ENCODE results near the gene DLGAP4. TPM values are rescaled to one million over a fixed set of nuclear protein-coding genes. Genes with fewer than 3 reads are reported as not detected.

Gene DLGAP4
- total and polyA plus RNA-seq, 9 of the 15 experiments (the other 6 are each of a cell fraction or from before 2014, with no cell fraction given) = 0.31 to 34.1 (median 4.5) TPM

DNA sequence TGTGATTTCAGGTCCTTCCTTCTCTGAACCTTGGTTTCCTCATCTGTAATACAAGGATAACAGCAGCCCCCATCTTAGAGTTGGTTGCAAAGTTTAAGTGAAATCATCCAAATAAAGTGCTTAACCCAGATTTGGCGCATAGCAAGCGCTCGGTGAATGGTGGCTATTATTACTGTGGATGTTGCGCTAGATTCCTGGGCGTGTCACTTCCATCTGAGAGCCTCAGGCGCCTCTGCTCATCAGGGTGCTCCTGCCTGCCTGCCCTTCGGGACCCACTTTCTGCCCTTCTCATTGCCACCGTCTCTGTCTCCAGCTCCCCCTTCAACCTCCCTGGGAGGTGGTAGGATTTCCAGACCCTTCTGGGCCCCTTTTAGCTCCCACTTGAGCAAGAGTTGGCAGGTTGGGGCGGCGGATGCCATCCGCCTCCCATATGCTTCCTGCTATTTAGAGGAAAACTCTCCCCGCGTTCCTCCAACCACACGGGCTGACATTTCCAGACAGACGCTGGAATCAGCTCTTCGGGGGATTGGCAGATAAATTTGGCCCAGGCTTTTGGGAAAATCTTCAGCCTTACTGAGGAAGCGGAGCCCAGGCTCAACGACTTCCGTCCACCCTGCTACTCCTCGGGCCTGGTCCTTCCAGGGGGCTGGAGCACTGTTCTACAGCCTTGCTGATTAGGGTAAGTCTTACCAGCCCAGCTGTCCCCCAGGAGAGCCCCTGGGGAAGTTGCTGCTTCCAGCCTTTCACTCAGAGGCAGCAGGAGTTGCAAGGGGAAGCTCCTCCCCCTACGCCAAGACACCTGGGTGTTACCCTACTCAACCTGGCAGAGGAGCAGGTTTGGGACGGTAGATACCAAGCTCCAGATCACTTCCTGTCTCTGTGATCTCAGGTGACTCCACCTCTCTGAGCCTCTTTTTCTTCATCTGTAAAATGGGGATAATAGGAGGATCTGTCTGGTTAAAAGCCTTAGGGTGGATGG, 71.5 kb downstream of the DLGAP4 start:
- in situ Hi-C loops (cut with MboI) (no loop called here), intact Hi-C loops (cut with micrococcal nuclease) (no loop called here)
- Histone ChIP-seq H4K20me1 (replicated peaks; ENCODE audit: control insufficient read depth, insufficient read depth, low read length) (peaks cover 6% of the 10 kb centered on the region; the same call in 1 of the 2 replicates), H3K4me2 (ENCODE audit: insufficient read depth, low read length) (no peak overlapping the region), H3K27me3 (ENCODE audit: control insufficient read depth in 2 of 2, insufficient read depth in 2 of 2, low read length in 2 of 2) (peaks cover 14 to 43% of the 10 kb centered on the region in 2 experiments; a peak in 3 of 5 replicates), H3K4me1 (replicated peaks in 1 of 2; ENCODE audit: control insufficient read depth in 2 of 2, insufficient read depth in 2 of 2, low read length in 2 of 2) (no peaks in the 10 kb centered on the region), H3K4me3 (no peak overlapping the region), H3K9ac (ENCODE audit: insufficient read depth in 1 of 2, low read depth in 2 of 2, low read length in 2 of 2) (no peak overlapping the region), H3K79me2 (ENCODE audit: control insufficient read depth, insufficient read depth, low read length) (no peaks in the 10 kb centered on the region), H3K27ac (ENCODE audit: extremely low read depth, low read depth, low read length) (no peak overlapping the region), H3K9me1 (ENCODE audit: control insufficient read depth, insufficient read depth, low read length) (no peaks in the 10 kb centered on the region), H3K9me3 (replicated peaks; ENCODE audit: control insufficient read depth, insufficient read depth, low read depth, low read length) (no peaks in the 10 kb centered on the region), H3K36me3 (ENCODE audit: control insufficient read depth, insufficient read depth, low read length) (no peaks in the 10 kb centered on the region), H2AFZ (ENCODE audit: low read depth, low read length) (no peak overlapping the region)
- BruUV-seq (replicated peaks) = no TSS peak
- ChIA-PET CTCF (ENCODE audit: low intra/inter-chr PET ratio) (no interaction called here), POLR2A (interaction anchor here (1.4 kb wide), 1 partner anchor 16 kb away, joined by 4 read pairs; no protein-coding TSS in a partner anchor)
- FAIRE-seq (no peak), ATAC-seq (no peak), DNase-seq (ENCODE audit: extremely low read depth in 1 of 4, low spot score in 3 of 4) (no peak)
- WGBS (ENCODE audit: insufficient coverage, low coverage, missing lambda C conversion rate) = 2% methylated on average over 22 of the region's 22 CpGs
- TF ChIP-seq ETV1 (tag; conservative IDR thresholded peaks at IDR 0.05; ENCODE audit: low read depth) = no peak
- TF ChIP-seq ZNF133 (CRISPR knock-in tag; IDR thresholded peaks at IDR 0.05) = no peak
- TF ChIP-seq CTBP1 (IDR thresholded peaks at IDR 0.05; ENCODE audit: borderline replicate concordance) = no peak
- no peak for TF ChIP-seq E2F8 (IDR thresholded peaks at IDR 0.05; ENCODE audit: low read depth, partially characterized antibody)
- no peak for TF ChIP-seq TBL1XR1 (IDR thresholded peaks at IDR 0.05; ENCODE audit: low read length in 2 of 2)
- TF ChIP-seq HINFP (tag; conservative IDR thresholded peaks at IDR 0.05; ENCODE audit: low read depth) = no peak
- TF ChIP-seq, protein P1, sequence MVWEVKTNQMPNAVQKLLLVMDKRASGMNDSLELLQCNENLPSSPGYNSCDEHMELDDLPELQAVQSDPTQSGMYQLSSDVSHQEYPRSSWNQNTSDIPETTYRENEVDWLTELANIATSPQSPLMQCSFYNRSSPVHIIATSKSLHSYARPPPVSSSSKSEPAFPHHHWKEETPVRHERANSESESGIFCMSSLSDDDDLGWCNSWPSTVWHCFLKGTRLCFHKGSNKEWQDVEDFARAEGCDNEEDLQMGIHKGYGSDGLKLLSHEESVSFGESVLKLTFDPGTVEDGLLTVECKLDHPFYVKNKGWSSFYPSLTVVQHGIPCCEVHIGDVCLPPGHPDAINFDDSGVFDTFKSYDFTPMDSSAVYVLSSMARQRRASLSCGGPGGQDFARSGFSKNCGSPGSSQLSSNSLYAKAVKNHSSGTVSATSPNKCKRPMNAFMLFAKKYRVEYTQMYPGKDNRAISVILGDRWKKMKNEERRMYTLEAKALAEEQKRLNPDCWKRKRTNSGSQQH (CRISPR knock-in tag; IDR thresholded peaks at IDR 0.05) = no peak
- TF ChIP-seq, protein P2, sequence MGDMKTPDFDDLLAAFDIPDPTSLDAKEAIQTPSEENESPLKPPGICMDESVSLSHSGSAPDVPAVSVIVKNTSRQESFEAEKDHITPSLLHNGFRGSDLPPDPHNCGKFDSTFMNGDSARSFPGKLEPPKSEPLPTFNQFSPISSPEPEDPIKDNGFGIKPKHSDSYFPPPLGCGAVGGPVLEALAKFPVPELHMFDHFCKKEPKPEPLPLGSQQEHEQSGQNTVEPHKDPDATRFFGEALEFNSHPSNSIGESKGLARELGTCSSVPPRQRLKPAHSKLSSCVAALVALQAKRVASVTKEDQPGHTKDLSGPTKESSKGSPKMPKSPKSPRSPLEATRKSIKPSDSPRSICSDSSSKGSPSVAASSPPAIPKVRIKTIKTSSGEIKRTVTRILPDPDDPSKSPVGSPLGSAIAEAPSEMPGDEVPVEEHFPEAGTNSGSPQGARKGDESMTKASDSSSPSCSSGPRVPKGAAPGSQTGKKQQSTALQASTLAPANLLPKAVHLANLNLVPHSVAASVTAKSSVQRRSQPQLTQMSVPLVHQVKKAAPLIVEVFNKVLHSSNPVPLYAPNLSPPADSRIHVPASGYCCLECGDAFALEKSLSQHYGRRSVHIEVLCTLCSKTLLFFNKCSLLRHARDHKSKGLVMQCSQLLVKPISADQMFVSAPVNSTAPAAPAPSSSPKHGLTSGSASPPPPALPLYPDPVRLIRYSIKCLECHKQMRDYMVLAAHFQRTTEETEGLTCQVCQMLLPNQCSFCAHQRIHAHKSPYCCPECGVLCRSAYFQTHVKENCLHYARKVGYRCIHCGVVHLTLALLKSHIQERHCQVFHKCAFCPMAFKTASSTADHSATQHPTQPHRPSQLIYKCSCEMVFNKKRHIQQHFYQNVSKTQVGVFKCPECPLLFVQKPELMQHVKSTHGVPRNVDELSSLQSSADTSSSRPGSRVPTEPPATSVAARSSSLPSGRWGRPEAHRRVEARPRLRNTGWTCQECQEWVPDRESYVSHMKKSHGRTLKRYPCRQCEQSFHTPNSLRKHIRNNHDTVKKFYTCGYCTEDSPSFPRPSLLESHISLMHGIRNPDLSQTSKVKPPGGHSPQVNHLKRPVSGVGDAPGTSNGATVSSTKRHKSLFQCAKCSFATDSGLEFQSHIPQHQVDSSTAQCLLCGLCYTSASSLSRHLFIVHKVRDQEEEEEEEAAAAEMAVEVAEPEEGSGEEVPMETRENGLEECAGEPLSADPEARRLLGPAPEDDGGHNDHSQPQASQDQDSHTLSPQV (IDR thresholded peaks at IDR 0.05) = no peak

Measured in K562 (cell line).